ENCODE measurements around the gene SNX22. TPM values are rescaled to one million over a fixed set of nuclear protein-coding genes. Genes with fewer than 3 reads are reported as not detected.

The SNX22 gene
- polyA plus RNA-seq, 2 of the 4 experiments (the other 2 are of a cell fraction): 0.22 to 1.1 TPM

DNA sequence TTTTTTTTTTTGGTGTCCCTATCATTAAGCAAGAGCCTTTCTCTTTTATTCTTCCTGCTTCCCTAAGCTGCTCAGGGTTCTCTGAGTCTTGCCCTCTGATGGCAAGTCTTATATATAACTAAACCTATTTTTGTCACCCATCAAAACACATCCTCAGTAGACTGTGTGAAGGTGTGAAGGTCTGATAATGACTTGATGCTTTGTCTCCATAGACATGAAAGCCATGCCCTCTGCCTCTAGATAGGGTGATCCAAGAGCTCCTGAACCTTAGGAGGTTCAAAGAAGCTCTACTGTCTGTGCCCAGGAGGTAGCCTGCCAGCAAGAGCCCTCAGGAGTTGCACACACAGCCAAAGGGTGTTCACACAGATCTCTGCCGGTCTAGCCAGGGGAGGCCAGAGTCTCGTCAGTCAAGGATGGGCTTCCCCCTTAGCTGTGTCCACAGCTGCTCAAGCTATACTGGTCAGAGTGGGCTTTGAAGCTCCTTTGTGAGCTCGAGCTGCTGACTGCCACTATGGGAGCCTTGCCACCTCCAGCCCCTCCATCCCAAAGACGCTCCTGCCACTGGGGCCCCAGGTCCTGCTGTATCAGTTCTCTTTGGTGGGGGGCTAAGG is 13.1 kb upstream of the SNX22 start:
- H3K4me2 ChIP-seq: no peak overlapping the region
- H3K4me1 ChIP-seq: no peaks in the 10 kb centered on the region
- H3K9me3 ChIP-seq: no peaks in the 10 kb centered on the region
- ATAC-seq (0 out of 6 replicates have a peak, but pooled peaks of 1 of the 2 experiments have one; percentile 10), DNase-seq (ENCODE audit: low read depth in 1 of 2, low spot score in 1 of 2) (no peak), FAIRE-seq (no peak)
- CTCF ChIA-PET: interaction anchor here (1.5 to 4.2 kb wide), 3 partner anchors 8 to 15 kb away, joined by 3 to 20 read pairs (median 4); no protein-coding TSS in a partner anchor
- 85% methylated on average over 4 of the region's 4 CpGs for WGBS (ENCODE audit: missing lambda C conversion rate)
- TF ChIP-seq MYC (IDR thresholded peaks at IDR 0.05; ENCODE audit: borderline replicate concordance, low read length) (no peak), PHF8 (IDR thresholded peaks at IDR 0.05; ENCODE audit: borderline replicate concordance, low read depth) (no peak), CHD4 (IDR thresholded peaks at IDR 0.05; ENCODE audit: borderline replicate concordance) (no peak), NR3C1 (IDR thresholded peaks at IDR 0.05) (no peak), ZC3H11A (IDR thresholded peaks at IDR 0.05) (no peak), HDAC2 (IDR thresholded peaks at IDR 0.05) (no peak), FOSB (CRISPR knock-in tag; IDR thresholded peaks at IDR 0.05) (no peak), FOSL2 (IDR thresholded peaks at IDR 0.05) (no peak), FOSL2 (CRISPR knock-in tag; IDR thresholded peaks at IDR 0.05) (no peak), ELK1 (IDR thresholded peaks at IDR 0.05; ENCODE audit: low read depth, low read length) (no peak), SMC3 (IDR thresholded peaks at IDR 0.05) (no peak), FOXS1 (CRISPR knock-in tag; IDR thresholded peaks at IDR 0.05) (no peak), RAD21 (conservative IDR thresholded peaks at IDR 0.05 in 1 of 2, IDR thresholded peaks at IDR 0.05 in 1 of 2) (no peak)
- TF ChIP-seq, protein P1, sequence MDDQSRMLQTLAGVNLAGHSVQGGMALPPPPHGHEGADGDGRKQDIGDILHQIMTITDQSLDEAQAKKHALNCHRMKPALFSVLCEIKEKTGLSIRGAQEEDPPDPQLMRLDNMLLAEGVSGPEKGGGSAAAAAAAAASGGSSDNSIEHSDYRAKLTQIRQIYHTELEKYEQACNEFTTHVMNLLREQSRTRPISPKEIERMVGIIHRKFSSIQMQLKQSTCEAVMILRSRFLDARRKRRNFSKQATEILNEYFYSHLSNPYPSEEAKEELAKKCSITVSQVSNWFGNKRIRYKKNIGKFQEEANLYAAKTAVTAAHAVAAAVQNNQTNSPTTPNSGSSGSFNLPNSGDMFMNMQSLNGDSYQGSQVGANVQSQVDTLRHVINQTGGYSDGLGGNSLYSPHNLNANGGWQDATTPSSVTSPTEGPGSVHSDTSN (IDR thresholded peaks at IDR 0.05): no peak
- H3K4me3 ChIP-seq: no peak overlapping the region
- H3K27ac ChIP-seq: no peak overlapping the region
- POLR2A ChIA-PET: no interaction called here

DNA sequence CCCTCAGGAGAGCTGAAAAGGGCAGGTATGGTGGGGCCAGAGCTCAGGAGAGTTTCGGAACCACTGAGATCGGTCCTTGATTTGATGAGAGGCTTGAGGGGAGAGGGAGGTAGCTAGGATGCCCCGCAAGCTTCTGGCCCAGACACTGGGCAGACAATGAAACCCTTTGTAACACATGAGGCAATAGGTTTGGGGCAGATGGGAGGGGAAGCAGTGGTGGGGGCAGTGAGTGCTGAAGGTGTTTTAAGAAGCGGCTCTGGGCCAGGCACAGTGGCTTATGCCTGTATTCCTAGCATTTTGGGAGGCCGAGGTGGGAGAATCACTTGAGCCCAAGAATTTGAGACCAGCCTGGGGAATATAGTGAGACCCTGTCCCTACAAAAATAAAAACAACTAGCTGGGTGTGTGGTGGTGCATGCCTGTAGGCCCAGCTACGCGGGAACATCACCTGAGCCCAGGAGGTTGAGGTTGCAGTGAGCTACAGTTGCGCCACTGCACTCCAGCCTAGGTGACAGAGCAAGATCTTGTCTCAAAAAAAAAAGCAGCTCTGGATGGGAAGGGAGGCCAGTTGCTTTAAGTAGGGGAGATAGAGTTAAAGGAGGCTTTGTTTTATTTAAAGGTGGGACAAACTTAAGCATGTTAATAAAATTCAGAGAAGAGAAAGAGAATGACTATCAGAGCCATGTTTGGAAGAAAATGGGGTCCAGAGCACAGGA is 9.6 kb upstream of the SNX22 start:
- Histone ChIP-seq H3K27ac (no peak overlapping the region), H3K4me2 (no peak overlapping the region), H3K4me3 (no peak overlapping the region), H3K9me3 (no peaks in the 10 kb centered on the region), H3K4me1 (no peaks in the 10 kb centered on the region)
- no peak for ATAC-seq
- CTCF ChIA-PET: interaction anchor here (0.6 to 7.0 kb wide), 3 partner anchors 11 to 197 kb away, joined by 3 to 65 read pairs (median 4); partner anchors contain the start of gene SNX22
- no peak for DNase-seq (ENCODE audit: low read depth in 1 of 2, low spot score in 1 of 2)
- no peak for FAIRE-seq
- TF ChIP-seq RNF2 (IDR thresholded peaks at IDR 0.05; ENCODE audit: borderline replicate concordance, low read depth) (no peak), CBX2 (IDR thresholded peaks at IDR 0.05; ENCODE audit: borderline replicate concordance, low read depth) (no peak), SMC3 (IDR thresholded peaks at IDR 0.05) (no peak), HOXB5 (CRISPR knock-in tag; IDR thresholded peaks at IDR 0.05) (no peak), FOXS1 (CRISPR knock-in tag; IDR thresholded peaks at IDR 0.05) (no peak), USF2 (IDR thresholded peaks at IDR 0.05) (no peak), ATOH8 (CRISPR knock-in tag; IDR thresholded peaks at IDR 0.05; ENCODE audit: low read depth) (no peak), PHF8 (IDR thresholded peaks at IDR 0.05; ENCODE audit: borderline replicate concordance, low read depth) (no peak), MYC (IDR thresholded peaks at IDR 0.05; ENCODE audit: borderline replicate concordance, low read length) (no peak), FOSB (CRISPR knock-in tag; IDR thresholded peaks at IDR 0.05) (no peak), RAD21 (conservative IDR thresholded peaks at IDR 0.05 in 1 of 2, IDR thresholded peaks at IDR 0.05 in 1 of 2) (no peak), NPAS2 (CRISPR knock-in tag; IDR thresholded peaks at IDR 0.05; ENCODE audit: borderline replicate concordance) (no peak)
- POLR2A ChIA-PET: no interaction called here
- 92% methylated on average over 8 of the region's 8 CpGs for WGBS (ENCODE audit: missing lambda C conversion rate)

Measured in A549 (cell line).